Gastroesophageal sphincter (tissue), 4 donors: ENCODE results near the gene COL12A1. TPM values are rescaled to one million over a fixed set of nuclear protein-coding genes. Genes with fewer than 3 reads are reported as not detected.

Experiments used
- ATAC-seq: fragments of 150-250 bp; one replicate; pipeline ENCODE4 v1.9.1; 2016; ENCODE audit warnings: mild to moderate bottlenecking, moderate library complexity
- H3K27ac ChIP-seq, 4 donors: fragments of 200-600 bp; sonication (generic) in 3 of 4; 1 replicate in 3 of 4; 2 replicates in 1 of 4; pipeline ENCODE4 v1.5.1; 2016 to 2019
- H3K27me3 ChIP-seq: fragments of 200-600 bp; sonication (generic); one replicate; pipeline ENCODE4 v1.5.1; 2019
- H3K36me3 ChIP-seq, 2 donors: fragments of 200-600 bp; sonication (generic); one replicate each; pipeline ENCODE4 v1.5.1; 2019; ENCODE audit warnings: control low read depth in 1 of 2
- H3K4me1 ChIP-seq, 3 donors: fragments of 200-600 bp; sonication (generic); 1 replicate in 2 of 3; 2 replicates in 1 of 3; pipeline ENCODE4 v1.5.1; 2016 to 2019; ENCODE audit warnings: control low read depth in 2 of 3
- H3K4me3 ChIP-seq, 2 donors: fragments of 200-600 bp; sonication (generic); one replicate each; pipeline ENCODE4 v1.5.1; 2019; ENCODE audit warnings: mild to moderate bottlenecking in 1 of 2, moderate library complexity in 1 of 2
- H3K9me3 ChIP-seq, 3 donors: fragments of 200-600 bp; sonication (generic); one replicate each; pipeline ENCODE4 v1.5.1; 2017 to 2019; ENCODE audit warnings: control low read depth in 2 of 3
- CTCF ChIP-seq, 4 experiments: fragments of 200-600 bp in 2 of 4; fragments of 450-650 bp in 2 of 4; sonication (generic) in 1 of 4; IDR thresholded peaks; one replicate each; pipeline ENCODE4 v1.5.1; 2017 to 2019; ENCODE audit warnings: antibody characterized with exemption in 4 of 4, mild to moderate bottlenecking in 2 of 4, moderate library complexity in 2 of 4
- EP300 ChIP-seq: sonication (generic); formaldehyde crosslinking; IDR thresholded peaks from one replicate; pipeline ENCODE4 v1.6.1; 2017; ENCODE audit warnings: antibody characterized with exemption, mild to moderate bottlenecking
- POLR2A ChIP-seq, 2 donors: fragments of 450-650 bp; IDR thresholded peaks; one replicate each; pipeline ENCODE4 v1.6.1; 2017; ENCODE audit warnings: antibody characterized with exemption in 2 of 2, mild to moderate bottlenecking in 2 of 2, moderate library complexity in 1 of 2
- POLR2AphosphoS5 ChIP-seq: sonication (generic); formaldehyde crosslinking; IDR thresholded peaks from one replicate; pipeline ENCODE4 v1.6.1; 2017; ENCODE audit warnings: antibody characterized with exemption
- WGBS, 2 donors: methylation state at CpG; one replicate each; pipeline ENCODE4 v1.1.5; 2018; ENCODE audit warnings: low coverage in 1 of 2; 5-methylcytosine and 5-hydroxymethylcytosine counted together
- total RNA-seq, 4 donors: library from RNA; depleted of rRNA; stranded (reverse); fragments of >200 nt; gene quantifications; one replicate each; pipeline ENCODE4 v1.1.0, GENCODE V29; 2016

Gene COL12A1
- total RNA-seq, 4 donors from 2014 or later, result 101 to 560 (median 237) TPM

- no peak for TF ChIP-seq POLR2A (IDR thresholded peaks at IDR 0.05)
- no peak for TF ChIP-seq EP300
- TF ChIP-seq CTCF (IDR thresholded peaks at IDR 0.05), result no peak
- no peak for TF ChIP-seq POLR2AphosphoS5
- 86 to 87% methylated on average over 7 to 8 of the region's 8 CpGs for WGBS, 2 donors
- Histone ChIP-seq H3K9me3 (no peaks in the 10 kb centered on the region), H3K36me3 (peaks cover 3 to 68% of the 10 kb centered on the region in 2 donors), H3K4me3 (no peak overlapping the region), H3K27me3 (no peaks in the 10 kb centered on the region), H3K4me1 (peaks cover 2 to 30% (median 4%) of the 10 kb centered on the region in 3 donors), H3K27ac (no peak overlapping the region)
- no peak for ATAC-seq
Observed at GRCh38 chr6:75118925-75119515, 86.8 kb downstream of the COL12A1 start.

- no peak for ATAC-seq
- no peak for TF ChIP-seq POLR2AphosphoS5
- TF ChIP-seq EP300, result no peak
- no peak for TF ChIP-seq POLR2A (IDR thresholded peaks at IDR 0.05)
- TF ChIP-seq CTCF (IDR thresholded peaks at IDR 0.05), result no peak
- Histone ChIP-seq H3K4me3 (no peak overlapping the region), H3K9me3 (no peaks in the 10 kb centered on the region), H3K36me3 (peaks cover 3 to 55% of the 10 kb centered on the region in 2 donors), H3K4me1 (peaks cover 4 to 41% (median 5%) of the 10 kb centered on the region in 3 donors), H3K27ac (peak overlapping the region in 1 of 4 donors; percentile 66), H3K27me3 (no peaks in the 10 kb centered on the region)
- WGBS, 2 donors, result 67 to 100% methylated on average over 1 to 2 of the region's 2 CpGs
Observed at GRCh38 chr6:75117701-75118100, 88.2 kb downstream of the COL12A1 start.

- no peaks in the 10 kb centered on the region for H3K27me3 ChIP-seq
- no peak overlapping the region for H3K4me3 ChIP-seq
- no peaks in the 10 kb centered on the region for H3K9me3 ChIP-seq
- H3K36me3 ChIP-seq, result peaks cover 3 to 49% of the 10 kb centered on the region in 2 donors
- WGBS, 2 donors, result 78 to 93% methylated on average over 3 of the region's 3 CpGs
- no peak for ATAC-seq
- TF ChIP-seq POLR2A (IDR thresholded peaks at IDR 0.05) (no peak), POLR2AphosphoS5 (no peak), EP300 (no peak), CTCF (IDR thresholded peaks at IDR 0.05) (no peak)
- peak overlapping the region; percentile 3 to 66 (median 51) for H3K27ac ChIP-seq
- H3K4me1 ChIP-seq, result peaks cover 4 to 48% (median 5%) of the 10 kb centered on the region in 3 donors
Observed at GRCh38 chr6:75116946-75117345, 88.9 kb downstream of the COL12A1 start.

- Histone ChIP-seq H3K27ac (peak overlapping the region; percentile 61 to 69 (median 64)), H3K27me3 (no peaks in the 10 kb centered on the region), H3K4me3 (no peak overlapping the region), H3K9me3 (no peaks in the 10 kb centered on the region), H3K4me1 (peaks cover 4 to 61% (median 5%) of the 10 kb centered on the region in 3 donors), H3K36me3 (peaks cover 3 to 35% of the 10 kb centered on the region in 2 donors)
- no peak for TF ChIP-seq CTCF (IDR thresholded peaks at IDR 0.05)
- TF ChIP-seq POLR2A (IDR thresholded peaks at IDR 0.05), result no peak
- no peak for TF ChIP-seq POLR2AphosphoS5
- no peak for TF ChIP-seq EP300
- no peak for ATAC-seq
- 16 to 30% methylated on average over 3 of the region's 3 CpGs for WGBS, 2 donors
Observed at GRCh38 chr6:75115481-75115880, 90.4 kb downstream of the COL12A1 start.

GRCh38 chr6:75114806-75115205 lies 91.0 kb downstream of the COL12A1 start:
- no peak overlapping the region for H3K4me3 ChIP-seq
- no peaks in the 10 kb centered on the region for H3K27me3 ChIP-seq
- H3K9me3 ChIP-seq, result no peaks in the 10 kb centered on the region
- peaks cover 3 to 34% of the 10 kb centered on the region in 2 donors for H3K36me3 ChIP-seq
- ATAC-seq, result no peak
- H3K27ac ChIP-seq, result peak overlapping the region; percentile 61 to 69 (median 64)
- TF ChIP-seq CTCF (IDR thresholded peaks at IDR 0.05) (no peak), POLR2AphosphoS5 (no peak), POLR2A (IDR thresholded peaks at IDR 0.05) (no peak), EP300 (no peak)
- peaks cover 4 to 66% (median 5%) of the 10 kb centered on the region in 3 donors for H3K4me1 ChIP-seq
- WGBS, 2 donors, result 40 to 46% methylated on average over 2 of the region's 2 CpGs
